ENCODE results near the gene HSD11B1.

The HSD11B1 gene

DNA sequence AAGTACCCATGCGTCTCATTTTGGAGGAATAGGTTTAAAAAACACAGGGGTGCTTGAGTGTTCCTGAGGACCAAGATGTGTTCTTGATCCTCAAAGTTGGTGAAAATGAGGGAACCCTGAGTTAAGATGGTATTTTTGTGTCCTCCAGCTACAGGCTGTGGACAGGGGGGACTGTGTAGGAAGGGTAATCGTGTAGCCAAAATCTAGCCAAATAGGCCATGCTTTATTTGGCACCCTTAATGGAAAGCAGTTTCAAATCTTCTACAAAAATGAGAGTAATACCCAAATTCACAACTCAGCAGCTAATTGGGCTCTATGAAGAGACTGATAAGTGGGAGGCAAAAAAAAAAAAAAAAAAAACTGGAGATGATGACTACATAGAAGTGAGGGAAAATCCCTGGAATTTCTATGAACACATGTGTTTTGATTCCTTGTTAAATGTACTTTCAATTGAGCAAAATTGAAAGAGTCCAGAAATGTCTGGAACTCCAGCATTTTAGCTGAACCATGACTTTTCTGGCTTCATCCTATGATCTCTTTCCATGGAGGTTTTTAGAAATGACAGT lies 470 bp downstream of the HSD11B1 start:
- no peak for TF ChIP-seq EZH2 (IDR thresholded peaks at IDR 0.05; ENCODE audit: borderline replicate concordance, low read depth, low read length, severe bottlenecking)
- TF ChIP-seq, protein P1, sequence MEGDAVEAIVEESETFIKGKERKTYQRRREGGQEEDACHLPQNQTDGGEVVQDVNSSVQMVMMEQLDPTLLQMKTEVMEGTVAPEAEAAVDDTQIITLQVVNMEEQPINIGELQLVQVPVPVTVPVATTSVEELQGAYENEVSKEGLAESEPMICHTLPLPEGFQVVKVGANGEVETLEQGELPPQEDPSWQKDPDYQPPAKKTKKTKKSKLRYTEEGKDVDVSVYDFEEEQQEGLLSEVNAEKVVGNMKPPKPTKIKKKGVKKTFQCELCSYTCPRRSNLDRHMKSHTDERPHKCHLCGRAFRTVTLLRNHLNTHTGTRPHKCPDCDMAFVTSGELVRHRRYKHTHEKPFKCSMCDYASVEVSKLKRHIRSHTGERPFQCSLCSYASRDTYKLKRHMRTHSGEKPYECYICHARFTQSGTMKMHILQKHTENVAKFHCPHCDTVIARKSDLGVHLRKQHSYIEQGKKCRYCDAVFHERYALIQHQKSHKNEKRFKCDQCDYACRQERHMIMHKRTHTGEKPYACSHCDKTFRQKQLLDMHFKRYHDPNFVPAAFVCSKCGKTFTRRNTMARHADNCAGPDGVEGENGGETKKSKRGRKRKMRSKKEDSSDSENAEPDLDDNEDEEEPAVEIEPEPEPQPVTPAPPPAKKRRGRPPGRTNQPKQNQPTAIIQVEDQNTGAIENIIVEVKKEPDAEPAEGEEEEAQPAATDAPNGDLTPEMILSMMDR (IDR thresholded peaks at IDR 0.05; ENCODE audit: borderline replicate concordance, extremely low read depth, low read length, poor library complexity, severe bottlenecking), result no peak
- H2AFZ ChIP-seq (ENCODE audit: low read depth, low read length), result no peak overlapping the region
- no peaks in the 10 kb centered on the region for H3K4me1 ChIP-seq (ENCODE audit: insufficient read depth, low read length)
- DNase-seq (no peak), ATAC-seq (ENCODE audit: insufficient read depth, low read depth) (no peak)
- no peak overlapping the region for H3K27ac ChIP-seq (ENCODE audit: low read length)
- peaks cover 4% of the 10 kb centered on the region for H3K27me3 ChIP-seq (ENCODE audit: insufficient read depth, low read length, poor library complexity)
- H4K20me1 ChIP-seq (ENCODE audit: insufficient read depth, low read length), result no peaks in the 10 kb centered on the region
- no peak overlapping the region for H3K4me2 ChIP-seq (ENCODE audit: insufficient read depth, low read length)
- no peak overlapping the region for H3K4me3 ChIP-seq (ENCODE audit: low read depth in 1 of 2, low read length in 2 of 2)
- no peaks in the 10 kb centered on the region for H3K36me3 ChIP-seq (ENCODE audit: insufficient read depth, low read length)
- H3K9me3 ChIP-seq (ENCODE audit: insufficient read depth, low read length, severe bottlenecking), result no peaks in the 10 kb centered on the region
- no peak overlapping the region for H3K9ac ChIP-seq (ENCODE audit: low read depth, low read length)
- no peaks in the 10 kb centered on the region for H3K79me2 ChIP-seq (ENCODE audit: insufficient read depth, low read length)

DNA sequence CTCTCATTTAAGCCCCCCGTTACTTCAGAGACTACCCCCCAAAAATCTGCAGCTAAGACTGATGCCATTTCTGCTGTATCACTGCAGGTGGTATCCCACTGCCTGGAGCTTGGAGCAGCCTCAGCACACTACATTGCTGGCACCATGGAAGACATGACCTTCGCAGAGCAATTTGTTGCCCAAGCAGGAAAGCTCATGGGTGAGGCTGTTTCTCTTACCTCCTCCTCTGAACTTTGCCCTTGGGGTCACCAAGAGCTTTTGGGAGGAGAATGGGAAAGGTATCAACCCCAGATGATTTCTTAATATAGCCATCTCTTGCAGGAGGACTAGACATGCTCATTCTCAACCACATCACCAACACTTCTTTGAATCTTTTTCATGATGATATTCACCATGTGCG lies 2.0 kb downstream of the HSD11B1 start:
- H3K27ac ChIP-seq (ENCODE audit: low read length), result no peak overlapping the region
- H3K4me3 ChIP-seq (ENCODE audit: low read depth in 1 of 2, low read length in 2 of 2), result no peak overlapping the region
- H3K9me3 ChIP-seq (ENCODE audit: insufficient read depth, low read length, severe bottlenecking), result no peaks in the 10 kb centered on the region
- H4K20me1 ChIP-seq (ENCODE audit: insufficient read depth, low read length), result no peaks in the 10 kb centered on the region
- H2AFZ ChIP-seq (ENCODE audit: low read depth, low read length), result no peak overlapping the region
- H3K36me3 ChIP-seq (ENCODE audit: insufficient read depth, low read length), result no peaks in the 10 kb centered on the region
- no peak for TF ChIP-seq EZH2 (IDR thresholded peaks at IDR 0.05; ENCODE audit: borderline replicate concordance, low read depth, low read length, severe bottlenecking)
- H3K4me1 ChIP-seq (ENCODE audit: insufficient read depth, low read length), result no peaks in the 10 kb centered on the region
- H3K9ac ChIP-seq (ENCODE audit: low read depth, low read length), result no peak overlapping the region
- no peak overlapping the region for H3K4me2 ChIP-seq (ENCODE audit: insufficient read depth, low read length)
- peaks cover 3% of the 10 kb centered on the region for H3K27me3 ChIP-seq (ENCODE audit: insufficient read depth, low read length, poor library complexity)
- ATAC-seq (ENCODE audit: insufficient read depth, low read depth) (no peak), DNase-seq (no peak)
- H3K79me2 ChIP-seq (ENCODE audit: insufficient read depth, low read length), result no peaks in the 10 kb centered on the region

DNA sequence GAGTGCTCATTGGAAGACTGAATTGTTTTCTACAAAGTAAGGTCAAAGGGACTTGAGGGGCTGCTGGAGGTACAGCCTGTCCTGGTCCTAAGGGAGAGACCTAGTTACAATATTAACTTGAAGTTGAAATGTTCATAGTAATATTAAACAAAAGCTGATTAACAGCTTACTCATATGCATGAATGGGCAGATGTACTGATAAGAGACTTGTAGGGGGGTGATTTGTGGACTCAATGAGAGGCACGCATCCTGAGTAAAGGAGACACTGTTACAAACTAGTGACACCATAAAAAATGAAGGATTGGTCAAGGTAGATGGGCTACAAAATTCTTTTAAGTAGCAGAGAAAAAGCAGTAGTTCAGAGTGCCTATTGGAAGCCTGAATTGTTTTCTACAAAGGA lies 2.7 kb downstream of the HSD11B1 start:
- no peak for ATAC-seq (ENCODE audit: insufficient read depth, low read depth)
- Histone ChIP-seq H4K20me1 (ENCODE audit: insufficient read depth, low read length) (no peaks in the 10 kb centered on the region), H3K27ac (ENCODE audit: low read length) (no peak overlapping the region), H3K79me2 (ENCODE audit: insufficient read depth, low read length) (no peaks in the 10 kb centered on the region), H3K9me3 (ENCODE audit: insufficient read depth, low read length, severe bottlenecking) (no peaks in the 10 kb centered on the region), H3K36me3 (ENCODE audit: insufficient read depth, low read length) (no peaks in the 10 kb centered on the region), H3K4me2 (ENCODE audit: insufficient read depth, low read length) (no peak overlapping the region), H3K27me3 (ENCODE audit: insufficient read depth, low read length, poor library complexity) (no peaks in the 10 kb centered on the region), H2AFZ (ENCODE audit: low read depth, low read length) (no peak overlapping the region), H3K4me1 (ENCODE audit: insufficient read depth, low read length) (no peaks in the 10 kb centered on the region), H3K4me3 (ENCODE audit: low read depth in 1 of 2, low read length in 2 of 2) (no peak overlapping the region), H3K9ac (ENCODE audit: low read depth, low read length) (no peak overlapping the region)
- DNase-seq, result no peak
- TF ChIP-seq, protein P1 (IDR thresholded peaks at IDR 0.05; ENCODE audit: borderline replicate concordance, extremely low read depth, low read length, poor library complexity, severe bottlenecking), result no peak
- no peak for TF ChIP-seq EZH2 (IDR thresholded peaks at IDR 0.05; ENCODE audit: borderline replicate concordance, low read depth, low read length, severe bottlenecking)

DNA sequence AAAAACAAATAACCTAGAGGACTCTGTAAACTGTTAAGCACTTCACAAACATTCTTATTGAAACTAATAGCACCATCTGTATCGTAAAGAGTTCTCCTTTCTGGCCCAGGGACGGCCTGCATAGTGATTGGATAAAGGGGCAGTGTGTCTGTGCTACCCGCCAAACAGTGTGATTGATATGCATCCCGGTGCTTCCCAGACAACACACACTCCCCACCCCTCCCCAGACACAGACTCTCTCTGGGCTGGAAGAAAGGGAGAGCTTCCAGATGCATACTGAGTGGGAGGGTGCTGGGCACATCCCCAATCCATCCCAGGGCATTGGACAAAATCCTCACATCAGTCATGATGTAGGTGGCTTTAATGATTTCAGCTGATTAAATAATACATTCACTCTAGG lies 3.7 kb downstream of the HSD11B1 start:
- DNase-seq, result no peak
- Histone ChIP-seq H3K27ac (ENCODE audit: low read length) (no peak overlapping the region), H3K9ac (ENCODE audit: low read depth, low read length) (no peak overlapping the region), H3K36me3 (ENCODE audit: insufficient read depth, low read length) (no peaks in the 10 kb centered on the region), H3K79me2 (ENCODE audit: insufficient read depth, low read length) (no peaks in the 10 kb centered on the region), H2AFZ (ENCODE audit: low read depth, low read length) (no peak overlapping the region), H4K20me1 (ENCODE audit: insufficient read depth, low read length) (no peaks in the 10 kb centered on the region), H3K9me3 (ENCODE audit: insufficient read depth, low read length, severe bottlenecking) (no peaks in the 10 kb centered on the region), H3K4me2 (ENCODE audit: insufficient read depth, low read length) (no peak overlapping the region), H3K4me1 (ENCODE audit: insufficient read depth, low read length) (no peaks in the 10 kb centered on the region), H3K4me3 (ENCODE audit: low read depth in 1 of 2, low read length in 2 of 2) (no peak overlapping the region), H3K27me3 (ENCODE audit: insufficient read depth, low read length, poor library complexity) (no peaks in the 10 kb centered on the region)
- TF ChIP-seq, protein P1 (IDR thresholded peaks at IDR 0.05; ENCODE audit: borderline replicate concordance, extremely low read depth, low read length, poor library complexity, severe bottlenecking), result no peak
- TF ChIP-seq EZH2 (IDR thresholded peaks at IDR 0.05; ENCODE audit: borderline replicate concordance, low read depth, low read length, severe bottlenecking), result no peak
- no peak for ATAC-seq (ENCODE audit: insufficient read depth, low read depth)

All from DND-41 (cell line).